GM21528 (cell line): ENCODE measurements around the gene SFT2D1.
A peak's percentile ranks its signal among the peaks of the same experiment; 100 is the strongest.
"Not testable (repeated sequence)": the region's sequence is repeated elsewhere in the genome, so short reads cannot be mapped to it uniquely, and the experiment has no call there.

Experiments
- ATAC-seq: cut with Tn5 transposase; IDR thresholded peaks from one replicate; pipeline ENCODE4 v1.9.1; 2021; ENCODE audit warnings: mild to moderate bottlenecking, moderate library complexity; ENCODE audit not compliant: unreplicated experiment, low FRiP score

SFT2D1 gene

GRCh38 chr6:166365221-166365620 lies 22.9 kb upstream of the SFT2D1 start:
- no peak for ATAC-seq

GRCh38 chr6:166364456-166364855 lies 22.1 kb upstream of the SFT2D1 start:
- ATAC-seq = no peak

- not testable (repeated sequence) for ATAC-seq
Measured at GRCh38 chr6:166362427-166362826, 20.1 kb upstream of the SFT2D1 start.

GRCh38 chr6:166361077-166361429 lies 18.7 kb upstream of the SFT2D1 start:
- ATAC-seq = no peak

- ATAC-seq = no peak
Measured at GRCh38 chr6:166360243-166361076, 18.1 kb upstream of the SFT2D1 start.

- no peak for ATAC-seq
Measured at GRCh38 chr6:166355552-166355951, 13.2 kb upstream of the SFT2D1 start.

- no peak for ATAC-seq
Measured at GRCh38 chr6:166354965-166355364, 12.6 kb upstream of the SFT2D1 start.

- no peak for ATAC-seq
Measured at GRCh38 chr6:166354143-166354542, 11.8 kb upstream of the SFT2D1 start.

- ATAC-seq = no peak
Measured at GRCh38 chr6:166353507-166353906, 11.2 kb upstream of the SFT2D1 start.

- ATAC-seq = no peak
Measured at GRCh38 chr6:166352923-166353322, 10.6 kb upstream of the SFT2D1 start.

- ATAC-seq = peak; percentile 96
Measured at GRCh38 chr6:166351715-166352285, 9.5 kb upstream of the SFT2D1 start.

- ATAC-seq = no peak
Measured at GRCh38 chr6:166348305-166348949, 6.1 kb upstream of the SFT2D1 start.

GRCh38 chr6:166346965-166347364 lies 4.6 kb upstream of the SFT2D1 start:
- ATAC-seq = no peak

- no peak for ATAC-seq
Measured at GRCh38 chr6:166346449-166346848, 4.1 kb upstream of the SFT2D1 start.

- not testable (repeated sequence) for ATAC-seq
Measured at GRCh38 chr6:166345672-166346071, 3.3 kb upstream of the SFT2D1 start.

GRCh38 chr6:166344921-166345320 lies 2.6 kb upstream of the SFT2D1 start:
- not testable (repeated sequence) for ATAC-seq

- no peak for ATAC-seq
Measured at GRCh38 chr6:166344240-166344639, 1.9 kb upstream of the SFT2D1 start.

GRCh38 chr6:166343150-166343487 lies 774 bp upstream of the SFT2D1 start:
- ATAC-seq = peak; percentile 21

- ATAC-seq = no peak
Measured at GRCh38 chr6:166341977-166342348, 382 bp downstream of the SFT2D1 start.

GRCh38 chr6:166341464-166341863 lies 881 bp downstream of the SFT2D1 start:
- ATAC-seq = no peak

GRCh38 chr6:166338854-166339253 lies 3.5 kb downstream of the SFT2D1 start:
- no peak for ATAC-seq

GRCh38 chr6:166336847-166337246 lies 5.5 kb downstream of the SFT2D1 start:
- ATAC-seq = no peak
